Tibial nerve (tissue), 4 donors: Measurements from ENCODE around the gene PLEKHG4B. TPM values are rescaled to one million over a fixed set of nuclear protein-coding genes. Genes with fewer than 3 reads are reported as not detected.
A peak's percentile ranks its signal among the peaks of the same experiment; 100 is the strongest.

Experiments
- DNase-seq, 2 donors: peaks; one replicate each; pipeline ENCODE4 v3.0.0-alpha.2; 2019; ENCODE audit warnings: low spot score in 2 of 2
- H3K27ac ChIP-seq, 4 donors: fragments of 200-600 bp; sonication (generic) in 3 of 4; one replicate each; pipeline ENCODE4 v1.5.1; 2017 to 2019; ENCODE audit warnings: mild to moderate bottlenecking in 1 of 4
- H3K27me3 ChIP-seq, 2 donors: fragments of 200-600 bp; sonication (generic) in 1 of 2; one replicate each; pipeline versions ENCODE4 v1.5.1 to v1.6.0; 2017 to 2019
- H3K36me3 ChIP-seq, 3 donors: fragments of 200-600 bp; sonication (generic); one replicate each; pipeline ENCODE4 v1.5.1; 2018 to 2019
- H3K4me1 ChIP-seq, 4 donors: fragments of 200-600 bp; sonication (generic) in 3 of 4; one replicate each; pipeline ENCODE4 v1.5.1; 2017 to 2019
- H3K4me3 ChIP-seq, 4 donors: fragments of 200-600 bp; sonication (generic) in 3 of 4; one replicate each; pipeline ENCODE4 v1.5.1; 2017 to 2019; ENCODE audit warnings: mild to moderate bottlenecking in 1 of 4, moderate library complexity in 1 of 4
- H3K9me3 ChIP-seq, 4 donors: fragments of 200-600 bp; sonication (generic) in 3 of 4; one replicate each; pipeline ENCODE4 v1.5.1; 2017 to 2019
- CTCF ChIP-seq, 5 experiments: fragments of 200-600 bp in 3 of 5; fragments of 450-650 bp in 2 of 5; sonication (generic) in 3 of 5; IDR thresholded peaks; one replicate each; pipeline ENCODE4 v1.5.1; 2016 to 2019; ENCODE audit warnings: antibody characterized with exemption in 5 of 5, mild to moderate bottlenecking in 3 of 5, moderate library complexity in 2 of 5
- EP300 ChIP-seq, 2 donors: sonication (generic); formaldehyde crosslinking; IDR thresholded peaks; one replicate each; pipeline ENCODE4 v1.6.1; 2017; ENCODE audit warnings: antibody characterized with exemption in 2 of 2, mild to moderate bottlenecking in 1 of 2
- POLR2A ChIP-seq, 2 donors: fragments of 450-650 bp; IDR thresholded peaks; one replicate each; pipeline ENCODE4 v1.6.1; 2017; ENCODE audit warnings: antibody characterized with exemption in 2 of 2, mild to moderate bottlenecking in 2 of 2, moderate library complexity in 2 of 2
- WGBS, 2 donors: methylation state at CpG; one replicate each; pipeline ENCODE4 v1.1.5; 2018; 5-methylcytosine and 5-hydroxymethylcytosine counted together
- total RNA-seq, 4 donors: library from RNA; depleted of rRNA; stranded (reverse); fragments of >200 nt; gene quantifications; one replicate each; pipeline ENCODE4 v1.1.0, GENCODE V29; 2016

PLEKHG4B gene
- total RNA-seq, 4 donors from 2014 or later = under 0.01 to 0.42 (median 0.26) TPM

DNA sequence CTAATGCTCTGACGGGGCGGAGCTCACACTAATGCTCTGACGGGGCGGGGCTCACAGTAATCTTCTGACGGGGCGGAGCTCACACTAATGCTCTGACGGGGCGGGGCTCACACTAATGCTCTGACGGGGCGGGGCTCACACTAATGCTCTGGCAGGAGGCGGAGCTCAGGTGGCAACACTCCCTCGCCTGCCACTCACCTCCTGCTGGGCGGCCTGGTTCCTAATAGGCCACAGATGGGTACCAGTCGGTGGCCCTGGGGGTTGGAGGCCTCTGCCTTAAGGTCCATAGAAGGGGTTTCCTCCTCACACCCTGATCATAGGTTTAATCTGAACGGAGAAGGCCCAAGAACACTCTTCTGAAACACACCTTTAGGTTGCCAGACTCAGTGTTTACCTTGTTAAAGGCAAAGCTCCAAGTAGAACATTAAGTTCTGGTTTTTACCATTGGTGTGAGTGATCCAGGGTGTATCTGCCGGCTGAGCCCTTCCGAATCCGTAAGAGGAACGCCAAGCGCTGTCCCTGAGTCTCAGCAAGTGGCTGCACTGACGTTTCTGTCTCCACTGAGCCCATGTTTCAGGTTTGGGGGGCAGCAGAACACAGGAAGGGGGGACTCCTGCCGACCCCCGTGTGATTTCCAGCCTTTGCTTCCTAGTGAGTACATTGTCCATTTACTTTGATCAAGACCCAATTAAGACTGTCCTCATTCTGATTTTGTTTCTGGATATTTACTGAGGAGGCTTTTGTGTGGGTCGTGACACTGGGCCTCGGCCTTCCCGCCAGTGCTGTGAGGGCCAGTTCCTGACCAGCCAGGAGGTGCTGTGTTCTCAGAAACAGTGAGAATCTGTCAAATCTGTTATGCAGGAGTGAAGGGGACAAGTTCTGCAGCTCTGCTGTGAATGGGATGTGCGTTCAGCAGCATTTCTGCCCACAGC, 74.7 kb downstream of the PLEKHG4B start:
- Histone ChIP-seq H3K4me1 (no peaks in the 10 kb centered on the region), H3K9me3 (no peaks in the 10 kb centered on the region), H3K36me3 (no peaks in the 10 kb centered on the region), H3K27me3 (no peaks in the 10 kb centered on the region), H3K4me3 (no peak overlapping the region), H3K27ac (no peak overlapping the region)
- 79 to 83% methylated on average over 18 to 27 of the region's 27 CpGs for WGBS, 2 donors
- TF ChIP-seq EP300 (IDR thresholded peaks at IDR 0.05) (no peak), POLR2A (IDR thresholded peaks at IDR 0.05) (no peak), CTCF (IDR thresholded peaks at IDR 0.05) (no peak)
- no peak for DNase-seq

DNA sequence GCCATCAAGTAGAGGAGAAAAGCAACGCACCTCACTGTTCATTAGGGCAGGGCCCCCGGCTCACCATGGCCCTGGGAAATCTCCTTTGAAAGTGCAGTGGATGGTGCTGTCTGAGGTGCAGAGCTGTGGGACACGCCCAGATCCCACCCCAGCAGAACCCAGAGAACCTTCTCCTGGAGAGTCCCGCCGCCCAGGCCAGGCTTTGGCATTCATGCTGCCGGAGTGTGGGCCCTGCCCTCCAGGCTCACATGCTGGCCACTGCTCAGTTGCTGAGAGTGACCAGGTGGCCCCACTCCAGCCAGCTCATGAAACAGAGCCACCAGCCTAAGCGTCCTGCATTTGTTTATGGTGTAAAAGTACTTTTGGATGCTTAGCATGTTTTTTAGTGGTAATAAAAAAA, 75.5 kb downstream of the PLEKHG4B start:
- TF ChIP-seq EP300 (IDR thresholded peaks at IDR 0.05) = no peak
- TF ChIP-seq POLR2A (IDR thresholded peaks at IDR 0.05) = no peak
- no peak for TF ChIP-seq CTCF (IDR thresholded peaks at IDR 0.05)
- DNase-seq = no peak
- no peaks in the 10 kb centered on the region for H3K9me3 ChIP-seq
- no peak overlapping the region for H3K4me3 ChIP-seq
- H3K27ac ChIP-seq = no peak overlapping the region
- WGBS, 2 donors = 89 to 96% methylated on average over 7 of the region's 7 CpGs
- H3K36me3 ChIP-seq = no peaks in the 10 kb centered on the region
- H3K27me3 ChIP-seq = no peaks in the 10 kb centered on the region
- no peaks in the 10 kb centered on the region for H3K4me1 ChIP-seq

GRCh38 chr5:167982-168660, 76.2 kb downstream of the PLEKHG4B start:
- WGBS, 2 donors = 66 to 69% methylated on average over 12 to 15 of the region's 18 CpGs
- no peaks in the 10 kb centered on the region for H3K36me3 ChIP-seq
- H3K4me3 ChIP-seq = no peak overlapping the region
- H3K27me3 ChIP-seq = no peaks in the 10 kb centered on the region
- H3K4me1 ChIP-seq = no peaks in the 10 kb centered on the region
- H3K9me3 ChIP-seq = no peaks in the 10 kb centered on the region
- TF ChIP-seq EP300 (IDR thresholded peaks at IDR 0.05) (no peak), POLR2A (IDR thresholded peaks at IDR 0.05) (no peak), CTCF (IDR thresholded peaks at IDR 0.05) (no peak)
- no peak overlapping the region for H3K27ac ChIP-seq
- DNase-seq = no peak

DNA sequence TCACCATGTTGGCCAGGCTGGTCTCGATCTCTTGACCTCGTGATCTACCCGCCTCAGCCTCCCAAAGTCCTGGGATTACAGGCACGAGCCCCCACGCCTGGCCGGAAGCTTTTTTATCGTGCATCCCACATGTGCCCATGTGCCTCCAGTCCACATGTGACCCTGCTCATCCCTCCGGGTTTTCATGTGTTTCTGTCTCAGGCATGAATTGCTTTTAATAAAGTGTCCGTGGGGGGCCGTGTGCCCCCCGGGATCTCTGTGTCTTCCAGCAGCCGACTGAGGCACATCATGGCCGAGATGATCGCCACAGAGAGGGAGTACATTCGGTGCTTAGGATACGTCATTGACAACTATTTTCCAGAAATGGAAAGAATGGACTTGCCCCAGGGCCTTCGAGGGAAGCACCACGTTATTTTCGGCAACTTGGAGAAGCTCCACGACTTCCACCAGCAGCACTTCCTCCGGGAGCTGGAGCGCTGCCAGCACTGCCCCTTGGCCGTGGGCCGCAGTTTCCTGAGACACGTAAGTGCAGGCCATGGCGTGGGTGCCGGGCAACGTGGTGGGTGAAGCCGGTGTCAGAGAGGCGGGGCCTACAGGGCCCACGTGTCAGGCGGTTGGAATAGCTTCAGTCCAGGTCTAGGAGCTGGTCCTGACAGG, 77.2 kb downstream of the PLEKHG4B start:
- no peaks in the 10 kb centered on the region for H3K27me3 ChIP-seq
- no peaks in the 10 kb centered on the region for H3K36me3 ChIP-seq
- DNase-seq = peak; percentile 16 to 23
- H3K9me3 ChIP-seq = no peaks in the 10 kb centered on the region
- H3K4me1 ChIP-seq = no peaks in the 10 kb centered on the region
- no peak overlapping the region for H3K4me3 ChIP-seq
- 43 to 52% methylated on average over 22 to 32 of the region's 32 CpGs for WGBS, 2 donors
- H3K27ac ChIP-seq = no peak overlapping the region
- TF ChIP-seq POLR2A (IDR thresholded peaks at IDR 0.05) (no peak), CTCF (IDR thresholded peaks at IDR 0.05) (no peak), EP300 (IDR thresholded peaks at IDR 0.05) (peak; percentile 38 to 40)
